NCI-H69 (cell line): Measurements from ENCODE around the gene SCLY.
"Not testable (repeated sequence)": the region's sequence is repeated elsewhere in the genome, so short reads cannot be mapped to it uniquely, and the experiment has no call there.

Source experiments
- DNase-seq: peaks from one replicate; lab custom pipeline; 2025; lab: John Stamatoyannopoulos, UW

SCLY gene

DNA sequence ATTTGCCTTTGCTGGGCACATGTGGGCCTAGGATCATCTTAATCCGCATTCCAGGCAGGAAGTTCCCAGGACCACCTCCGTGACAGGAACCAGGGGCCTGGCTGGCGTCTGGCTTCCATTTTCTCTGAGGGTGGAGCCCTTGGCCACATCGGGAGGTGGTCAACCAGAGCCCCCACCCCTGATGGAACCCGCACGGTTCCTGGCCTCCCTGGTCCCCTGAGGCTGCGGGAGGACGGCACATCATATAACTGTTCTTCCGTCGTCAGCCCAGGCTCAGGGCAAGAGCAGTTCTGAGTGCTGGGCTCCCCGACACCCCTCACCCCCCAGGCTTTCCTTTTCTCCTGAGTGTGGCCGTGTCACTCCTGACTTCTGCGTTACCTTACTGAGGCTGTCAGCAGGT is 52.8 kb downstream of the SCLY start:
- no peak for DNase-seq

DNA sequence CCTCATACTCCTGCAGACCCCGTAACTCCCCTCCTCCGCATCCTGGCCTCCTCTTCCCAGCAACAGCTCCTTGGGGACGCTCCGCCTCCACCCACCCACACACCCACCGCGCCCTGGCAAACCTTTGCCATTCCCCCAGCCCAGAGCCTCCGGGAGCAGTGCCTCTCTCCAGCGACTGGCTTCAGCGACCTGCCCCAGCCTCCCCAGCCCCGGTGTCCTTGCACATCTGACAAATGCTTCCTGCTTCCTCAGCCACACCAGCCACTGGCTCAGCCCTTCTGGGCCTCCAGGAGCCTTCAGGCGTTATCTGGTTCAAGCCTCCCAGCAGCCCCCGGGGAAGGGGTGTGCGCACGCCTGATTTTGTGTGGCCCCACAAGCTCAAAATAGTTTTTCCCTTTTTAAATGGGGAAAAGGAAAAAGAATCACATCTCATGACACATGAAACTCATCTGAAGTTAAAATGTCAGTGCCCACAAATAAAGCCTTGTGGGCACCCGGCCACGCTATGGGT is 53.6 kb downstream of the SCLY start:
- DNase-seq, result no peak

DNA sequence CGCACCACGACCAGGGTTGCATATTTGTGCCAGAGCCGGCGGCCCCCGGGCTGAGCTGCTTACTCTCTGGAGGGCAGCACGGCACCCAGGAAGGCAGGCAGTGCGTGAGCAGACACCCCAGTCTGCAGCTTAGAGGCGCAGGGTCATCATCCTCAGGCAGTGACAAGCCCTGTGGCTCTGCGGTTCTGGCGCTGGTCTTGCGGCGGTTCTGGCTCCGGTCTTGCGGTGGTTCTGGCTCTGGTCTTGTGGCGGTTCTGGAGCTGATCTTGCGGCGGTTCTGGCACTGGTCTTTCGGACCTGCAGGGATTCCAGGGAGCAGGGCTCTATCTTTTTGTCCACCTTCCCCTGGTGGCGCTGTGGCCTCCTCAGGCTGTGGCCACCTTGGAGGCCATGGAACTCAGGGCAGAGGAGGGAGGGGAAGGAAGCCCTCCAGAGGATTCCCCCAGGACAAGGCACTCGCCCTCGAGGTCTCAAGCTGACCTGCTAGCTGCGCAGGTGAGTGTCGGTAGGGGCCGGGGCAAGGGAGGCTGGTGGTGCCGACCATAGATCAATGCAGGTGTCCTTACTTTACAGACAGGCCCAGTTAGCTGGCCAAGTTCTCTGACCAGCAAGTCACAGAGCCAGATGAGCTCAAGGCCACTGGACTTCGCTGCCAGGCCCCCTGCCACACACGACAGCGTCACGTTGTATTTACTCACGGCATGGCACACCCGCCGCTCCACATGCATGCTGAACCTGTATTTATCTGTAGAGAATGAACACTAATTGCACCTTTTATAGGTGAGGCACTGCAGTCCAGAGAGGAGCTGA is 54.3 kb downstream of the SCLY start:
- peak; percentile 59 for DNase-seq

GRCh38 chr2:238115709-238116108 is 54.9 kb downstream of the SCLY start:
- DNase-seq, result not testable (repeated sequence)

DNA sequence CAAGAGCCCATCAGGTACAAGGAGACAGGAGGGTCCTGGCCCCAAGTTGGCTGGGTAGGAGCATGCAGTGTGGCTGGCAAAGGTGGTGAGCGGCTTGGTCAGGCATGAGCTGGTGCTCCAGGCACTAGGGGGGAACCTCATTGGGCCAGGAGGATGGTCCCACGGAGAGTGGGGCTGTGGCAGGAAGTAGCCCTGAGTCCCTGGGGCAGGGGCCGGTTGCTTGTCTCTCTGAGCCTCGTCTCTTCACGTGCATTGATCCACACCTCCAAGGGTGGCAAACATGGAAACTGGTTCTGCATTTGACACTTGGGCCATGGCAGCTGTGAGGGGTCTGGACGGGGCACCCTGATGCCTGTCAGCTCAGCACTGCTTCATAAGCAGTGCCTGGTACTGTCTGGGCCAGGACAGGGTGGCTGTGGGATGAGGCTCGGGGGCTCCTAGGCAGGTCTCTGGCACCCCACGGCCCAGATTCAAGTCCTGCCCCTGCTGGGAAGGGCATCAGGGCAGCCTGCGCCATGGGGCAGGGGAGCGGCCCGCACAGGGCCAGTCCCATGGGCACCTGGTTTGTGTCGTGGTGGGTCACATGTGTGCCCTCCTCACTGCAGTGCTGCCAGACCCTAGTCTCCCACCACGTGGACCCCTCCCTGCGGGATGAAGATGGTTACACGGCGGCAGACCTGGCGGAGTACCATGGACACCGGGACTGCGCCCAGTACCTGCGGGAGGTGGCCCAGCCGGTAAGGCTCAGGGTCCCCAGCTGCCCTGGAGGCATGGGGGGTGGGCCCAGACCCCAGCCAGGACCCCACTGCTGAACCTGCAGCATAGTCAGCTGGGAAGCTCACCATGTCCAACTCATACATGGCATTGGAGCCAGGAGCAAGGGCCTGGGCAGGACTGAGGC is 55.7 kb downstream of the SCLY start:
- no peak for DNase-seq

DNA sequence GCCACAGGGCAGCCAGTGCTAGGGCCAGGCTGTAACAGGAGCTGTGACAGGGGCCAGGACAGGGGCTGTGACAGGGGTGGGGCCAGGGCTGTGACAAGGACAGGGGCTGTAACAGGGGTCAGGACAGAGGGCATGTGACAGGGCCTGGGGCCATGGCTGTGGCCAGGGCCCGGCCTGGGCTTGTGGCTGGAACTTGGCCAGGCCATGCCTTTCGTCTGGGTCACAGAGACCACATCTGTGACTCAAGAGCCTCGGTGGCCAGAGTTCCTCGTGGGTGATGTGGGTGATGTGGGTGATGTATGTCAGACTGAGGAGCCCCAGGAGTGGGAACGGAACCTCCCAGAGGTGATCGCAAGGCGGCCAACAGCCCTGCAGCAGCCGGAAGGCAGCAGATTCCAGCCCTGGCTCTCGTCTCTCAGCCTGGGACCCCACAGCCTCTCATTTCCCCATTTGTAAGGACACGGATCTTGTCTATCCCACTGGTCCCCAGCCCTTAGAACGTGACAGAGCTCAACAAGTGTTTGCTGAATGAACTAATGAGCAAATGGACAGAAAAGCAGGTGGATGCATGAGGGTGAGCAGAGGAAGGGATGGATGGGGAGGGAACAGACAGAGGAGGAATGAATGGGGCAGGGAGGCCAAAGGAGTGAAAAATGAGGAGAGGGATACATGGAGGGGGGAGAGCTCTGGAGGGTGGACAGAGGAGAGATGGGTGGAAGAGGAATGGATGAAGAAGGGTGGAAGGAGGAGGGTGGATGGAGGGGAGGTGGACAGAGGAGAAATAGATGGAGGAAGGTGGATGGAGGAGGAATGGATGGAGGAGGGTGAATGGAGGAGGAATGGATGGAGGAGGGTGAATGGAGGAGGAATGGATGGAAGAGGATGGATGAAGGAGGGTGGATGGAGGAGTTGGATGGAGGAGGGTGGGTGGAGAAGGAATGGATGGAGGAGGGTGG is 56.7 kb downstream of the SCLY start:
- DNase-seq, result no peak

- peak; percentile 30 for DNase-seq
Measured at GRCh38 chr2:238119756-238120462, 59.1 kb downstream of the SCLY start.

- peak; percentile 9 for DNase-seq
Measured at GRCh38 chr2:238120463-238121298, 59.9 kb downstream of the SCLY start.

DNA sequence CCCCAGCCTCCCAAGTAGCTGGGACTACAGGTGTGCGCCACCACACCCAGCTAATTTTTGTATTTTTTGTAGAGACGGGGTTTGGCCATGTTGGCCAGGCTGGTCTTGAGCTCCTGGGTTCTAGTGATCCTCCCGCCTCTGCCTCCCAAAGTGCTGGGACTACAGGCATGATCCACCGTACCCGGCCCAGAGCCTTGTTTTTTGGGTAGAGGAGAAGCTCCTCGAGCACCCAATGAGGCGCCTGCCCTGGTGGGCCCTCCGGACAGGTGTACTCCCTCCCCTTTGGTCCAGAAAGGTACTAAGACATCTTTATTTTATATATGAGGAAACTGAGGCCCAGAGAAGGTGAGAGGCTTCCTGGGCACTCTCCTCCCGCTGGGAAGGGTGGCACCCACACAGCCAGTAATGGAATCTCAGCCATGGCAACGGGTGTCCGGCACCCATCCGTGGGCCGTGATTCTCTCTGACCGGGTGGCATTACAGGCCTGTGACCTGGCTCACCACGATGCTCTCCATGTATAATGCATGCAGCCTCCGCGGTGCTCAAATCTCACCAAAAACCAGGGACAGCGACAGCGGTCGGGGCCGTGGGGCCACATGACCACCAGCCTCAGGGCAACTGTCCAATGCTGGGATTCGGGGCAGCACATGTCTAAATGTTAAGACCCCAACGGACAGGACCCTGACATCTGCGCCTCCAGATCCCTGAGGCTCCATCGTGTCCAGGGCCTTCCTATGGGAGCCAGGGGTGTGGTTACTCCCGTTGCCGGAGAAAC is 60.9 kb downstream of the SCLY start:
- DNase-seq, result no peak

DNA sequence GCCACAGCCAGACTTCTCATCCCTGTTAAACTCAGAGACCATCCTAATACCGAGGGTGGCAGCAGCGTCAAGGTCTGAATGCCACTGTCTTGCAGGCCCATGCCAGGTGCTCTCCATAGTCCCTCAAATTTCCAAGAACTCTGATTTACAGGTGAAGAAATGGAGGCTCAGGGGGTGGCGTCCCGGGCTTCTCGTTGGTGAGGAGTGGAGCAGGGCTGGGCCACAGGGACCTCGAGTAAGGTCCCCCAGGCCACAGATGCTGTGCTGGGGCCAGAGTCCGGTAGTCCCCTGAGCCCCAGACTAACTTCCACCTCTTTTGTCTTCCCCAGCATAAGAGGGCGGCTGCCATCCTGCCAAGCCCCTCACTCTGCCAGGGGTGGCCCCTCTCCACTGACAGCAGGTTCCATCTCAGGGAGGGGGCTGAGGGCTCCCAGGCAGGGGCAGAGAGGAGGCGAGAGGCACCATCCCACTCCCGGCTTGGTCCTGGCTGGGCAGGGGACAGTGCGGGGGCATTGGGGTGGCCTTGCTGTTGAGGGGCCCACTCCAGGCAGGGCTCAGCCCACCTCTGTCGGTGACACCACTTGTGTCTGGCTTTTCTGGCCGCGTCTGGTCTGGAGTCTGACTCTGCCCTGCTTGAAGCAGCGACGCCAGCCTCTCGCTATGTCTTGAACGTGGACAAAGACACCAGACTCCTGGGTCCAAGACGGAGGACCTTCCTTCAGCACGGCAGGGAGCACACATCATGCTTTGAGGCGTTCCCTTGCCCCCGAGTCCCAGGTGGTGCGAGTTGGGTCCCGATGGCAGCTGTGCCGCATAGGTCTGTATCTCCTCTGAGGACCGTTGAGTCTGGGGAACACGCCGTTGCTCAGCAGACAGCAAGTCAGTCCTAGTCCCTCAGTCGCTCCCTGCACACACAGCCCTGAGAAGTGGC is 61.8 kb downstream of the SCLY start:
- no peak for DNase-seq

GRCh38 chr2:238123218-238123971 is 62.6 kb downstream of the SCLY start:
- no peak for DNase-seq

- no peak for DNase-seq
Measured at GRCh38 chr2:238123991-238124470, 63.2 kb downstream of the SCLY start.

GRCh38 chr2:238124488-238125126 is 63.8 kb downstream of the SCLY start:
- no peak for DNase-seq

- no peak for DNase-seq
Measured at GRCh38 chr2:238125127-238125885, 64.5 kb downstream of the SCLY start.

DNA sequence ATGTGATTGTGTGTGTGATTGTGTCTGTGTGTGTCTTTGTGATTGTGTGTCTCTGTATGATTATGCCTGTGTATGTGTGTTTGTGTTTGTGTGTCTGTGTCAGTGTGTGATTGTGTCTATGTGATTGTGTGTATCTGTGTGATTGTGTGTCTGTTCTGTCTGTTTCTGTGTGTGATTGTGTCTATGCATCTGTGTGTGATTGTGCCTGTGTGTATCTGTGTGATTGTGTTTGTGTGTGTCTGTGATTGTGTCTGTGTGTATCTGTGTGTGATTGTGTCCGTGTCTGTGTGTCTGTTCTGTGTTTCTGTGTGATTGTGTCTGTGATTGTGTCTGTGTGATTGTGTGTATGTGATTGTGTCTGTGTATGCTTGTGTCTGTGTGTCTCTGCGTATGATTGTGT is 65.5 kb downstream of the SCLY start:
- DNase-seq, result no peak

DNA sequence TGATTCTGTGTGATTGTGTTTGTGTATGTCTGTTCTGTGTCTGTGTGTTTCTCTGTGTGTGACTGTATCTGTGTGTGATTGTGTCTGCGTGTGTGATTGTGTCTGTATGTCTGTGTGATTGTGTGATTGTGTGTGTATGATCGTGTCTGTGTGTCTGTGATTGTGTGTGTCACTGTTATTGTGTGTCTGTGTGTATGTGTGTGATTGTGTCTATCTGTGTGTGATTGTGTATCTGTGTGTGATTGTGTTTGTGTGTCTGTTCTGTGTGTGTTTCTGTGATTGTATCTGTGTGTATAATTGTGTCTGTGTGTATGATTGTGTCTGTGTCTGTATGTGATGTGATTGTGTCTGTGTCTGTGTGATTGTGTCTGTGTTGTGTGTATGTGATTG is 66.0 kb downstream of the SCLY start:
- DNase-seq, result no peak
